ENCODE results near the gene EIF3K.

GRCh38 chr19:38640368-38640767, 21.4 kb downstream of the EIF3K start:
- TF ChIP-seq POLR2AphosphoS5 (IDR thresholded peaks at IDR 0.05; ENCODE audit: borderline replicate concordance, low read depth, low read length) (no peak), EZH2 (IDR thresholded peaks at IDR 0.05) (no peak), FOXP2 (optimal IDR thresholded peaks at IDR 0.05; ENCODE audit: control extremely low read depth, extremely low read length, insufficient read depth) (no peak)

All from SK-N-MC (cell line).